Naive B cell (primary cell): Measurements from ENCODE around the gene SERPINC1. TPM values are rescaled to one million over a fixed set of nuclear protein-coding genes. Genes with fewer than 3 reads are reported as not detected.

ENCODE experiments used
- polyA plus RNA-seq, 6 donors: library from polyadenylated mRNA; unstranded; fragments of 300-500 nt; fragmentation: Illumina TruSeq; gene quantifications; one replicate each; pipeline ENCODE4 v1.2.3, GENCODE V29; 2021; ENCODE audit warnings: low read depth in 6 of 6

SERPINC1 gene
- polyA plus RNA-seq, 6 donors from 2014 or later, result 0.29 TPM; not detected in 5

Other genes with a start within 250 kb of the SERPINC1 start
- not detected for gene ANKRD45, start 247.5 kb downstream of the SERPINC1 start, polyA plus RNA-seq
- 10 to 100 TPM; 13.8 to 25.3 (median 20.8) TPM for gene KLHL20, start 202.3 kb downstream of the SERPINC1 start, polyA plus RNA-seq
- gene DARS2, start 92.7 kb downstream of the SERPINC1 start, polyA plus RNA-seq, result 10 to 100 TPM in 2 of 6 donors, 1 to 10 TPM in 4; 5.8 to 13.8 (median 8.5) TPM
- gene CENPL, start 92.4 kb downstream of the SERPINC1 start, polyA plus RNA-seq, result 1 to 10 TPM; 4.5 to 9.4 (median 7.4) TPM
- gene GAS5, start 49.3 kb downstream of the SERPINC1 start, polyA plus RNA-seq, result 100 to 1,000 TPM; 277 to 369 (median 323) TPM
- gene ZBTB37, start 48.9 kb downstream of the SERPINC1 start, polyA plus RNA-seq, result 1 to 10 TPM in 5 of 6 donors, under 1 TPM in 1; 0.05 to 6.7 (median 2.5) TPM
- gene RC3H1, start 105.0 kb upstream of the SERPINC1 start, polyA plus RNA-seq, result 10 to 100 TPM in 2 of 6 donors, 1 to 10 TPM in 4; 4.0 to 13.5 (median 9.3) TPM
- gene RABGAP1L, start 242.2 kb upstream of the SERPINC1 start, polyA plus RNA-seq, result 10 to 100 TPM; 24.0 to 90.2 (median 79.0) TPM